BE2C (cell line): Measurements from ENCODE around the gene RAB7B.

Experiments
- DNase-seq: peaks from one replicate; pipeline ENCODE4 v3.0.0-alpha.2; 2020
- H3K27me3 ChIP-seq: fragments of 250-450 bp; sonication (Bioruptor Pico); 2 replicates; pipeline ENCODE4 v1.5.1; 2020; ENCODE audit warnings: mild to moderate bottlenecking
- H3K36me3 ChIP-seq: fragments of 250-450 bp; sonication (Bioruptor Pico); 2 replicates; pipeline ENCODE4 v1.5.1; 2020; ENCODE audit warnings: mild to moderate bottlenecking
- H3K4me1 ChIP-seq: fragments of 250-450 bp; sonication (Bioruptor Pico); 2 replicates; pipeline ENCODE4 v1.5.1; 2020
- H3K4me3 ChIP-seq: 2 replicates; pipeline ENCODE4 v1.5.1; 2011; ENCODE audit warnings: low read depth, low read length
- H3K9me3 ChIP-seq: fragments of 250-450 bp; sonication (Bioruptor Pico); 2 replicates; pipeline ENCODE4 v1.5.1; 2020
- TF ChIP-seq, protein P1 (sequence below): IDR thresholded peaks from 2 replicates; pipeline ENCODE4 v1.5.1; 2012; ENCODE audit warnings: mild to moderate bottlenecking, low read depth, low read length

Gene RAB7B

DNA sequence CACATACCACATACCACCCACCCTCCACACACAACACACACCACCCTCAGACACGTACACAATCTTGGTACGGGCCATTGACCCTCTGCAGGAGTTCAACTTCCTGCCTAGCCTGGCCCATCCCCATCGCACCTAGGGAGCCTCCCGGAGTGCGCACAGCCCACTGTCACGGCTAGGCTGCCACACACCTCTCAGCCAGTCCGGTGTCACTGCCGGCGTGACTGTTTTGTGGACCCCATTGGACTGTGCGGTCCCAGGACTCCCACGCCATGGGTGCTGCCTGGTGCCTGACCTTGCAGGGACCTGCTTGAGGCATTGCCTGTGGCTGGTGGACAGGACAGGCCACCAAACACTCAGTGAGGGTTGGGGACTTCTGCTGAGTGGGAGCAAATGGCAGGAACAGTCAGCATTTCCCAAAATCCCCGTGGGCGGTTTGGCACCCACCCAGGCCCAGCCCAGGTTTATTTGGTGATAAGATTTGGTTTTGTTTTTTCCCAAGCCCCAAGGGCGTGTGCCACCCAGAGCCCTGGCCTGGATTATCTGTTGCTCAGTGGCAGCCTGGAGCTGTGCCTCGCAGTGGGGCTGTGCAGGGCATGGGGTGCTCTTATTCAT is 27.7 kb downstream of the RAB7B start:
- no peak overlapping the region for H3K4me3 ChIP-seq
- H3K27me3 ChIP-seq: no peaks in the 10 kb centered on the region
- no peaks in the 10 kb centered on the region for H3K9me3 ChIP-seq
- no peaks in the 10 kb centered on the region for H3K36me3 ChIP-seq
- TF ChIP-seq, protein P1, sequence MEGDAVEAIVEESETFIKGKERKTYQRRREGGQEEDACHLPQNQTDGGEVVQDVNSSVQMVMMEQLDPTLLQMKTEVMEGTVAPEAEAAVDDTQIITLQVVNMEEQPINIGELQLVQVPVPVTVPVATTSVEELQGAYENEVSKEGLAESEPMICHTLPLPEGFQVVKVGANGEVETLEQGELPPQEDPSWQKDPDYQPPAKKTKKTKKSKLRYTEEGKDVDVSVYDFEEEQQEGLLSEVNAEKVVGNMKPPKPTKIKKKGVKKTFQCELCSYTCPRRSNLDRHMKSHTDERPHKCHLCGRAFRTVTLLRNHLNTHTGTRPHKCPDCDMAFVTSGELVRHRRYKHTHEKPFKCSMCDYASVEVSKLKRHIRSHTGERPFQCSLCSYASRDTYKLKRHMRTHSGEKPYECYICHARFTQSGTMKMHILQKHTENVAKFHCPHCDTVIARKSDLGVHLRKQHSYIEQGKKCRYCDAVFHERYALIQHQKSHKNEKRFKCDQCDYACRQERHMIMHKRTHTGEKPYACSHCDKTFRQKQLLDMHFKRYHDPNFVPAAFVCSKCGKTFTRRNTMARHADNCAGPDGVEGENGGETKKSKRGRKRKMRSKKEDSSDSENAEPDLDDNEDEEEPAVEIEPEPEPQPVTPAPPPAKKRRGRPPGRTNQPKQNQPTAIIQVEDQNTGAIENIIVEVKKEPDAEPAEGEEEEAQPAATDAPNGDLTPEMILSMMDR: no peak
- H3K4me1 ChIP-seq: peaks cover 10% of the 10 kb centered on the region
- DNase-seq: peak; percentile 32

GRCh38 chr1:205974712-205975111 is 28.5 kb downstream of the RAB7B start:
- Histone ChIP-seq H3K9me3 (no peaks in the 10 kb centered on the region), H3K4me1 (peaks cover 7% of the 10 kb centered on the region), H3K36me3 (no peaks in the 10 kb centered on the region), H3K27me3 (no peaks in the 10 kb centered on the region), H3K4me3 (no peak overlapping the region)
- no peak for DNase-seq
- TF ChIP-seq, protein P1: no peak

DNA sequence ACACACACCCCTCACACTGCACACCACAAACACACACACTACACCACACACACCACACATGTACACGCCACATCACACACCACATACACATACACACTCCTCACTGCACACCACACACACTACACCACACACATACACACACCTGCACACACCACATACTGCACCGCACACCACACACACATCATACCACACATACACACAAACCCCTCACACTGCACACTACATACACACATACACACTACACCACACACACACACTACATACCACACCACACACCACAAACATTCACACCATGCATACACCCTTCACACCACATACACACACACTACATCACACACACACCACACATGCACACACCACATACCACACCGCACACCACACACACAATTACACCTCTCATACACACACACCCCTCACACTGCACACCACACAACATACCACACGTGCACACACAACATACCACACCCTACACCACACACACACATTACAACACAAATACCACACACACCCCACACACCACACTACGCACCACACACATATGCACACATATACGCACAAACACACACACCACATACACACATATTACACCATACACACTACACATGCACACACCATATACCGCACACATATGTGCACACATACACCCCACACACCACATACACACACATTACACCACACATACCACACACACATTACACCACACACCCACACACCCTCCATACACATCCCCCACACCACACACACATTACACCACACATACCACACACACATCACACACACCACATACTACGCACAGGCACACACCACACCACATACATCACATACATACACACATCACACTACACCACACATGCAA is 29.6 kb downstream of the RAB7B start:
- H3K36me3 ChIP-seq: no peaks in the 10 kb centered on the region
- TF ChIP-seq, protein P1: no peak

GRCh38 chr1:205972491-205973168 is 30.6 kb downstream of the RAB7B start:
- Histone ChIP-seq H3K27me3 (no peaks in the 10 kb centered on the region), H3K9me3 (no peaks in the 10 kb centered on the region), H3K4me1 (peaks cover 7% of the 10 kb centered on the region), H3K4me3 (no peak overlapping the region), H3K36me3 (no peaks in the 10 kb centered on the region)
- TF ChIP-seq, protein P1: no peak
- peak; percentile 26 for DNase-seq

More for the DNA sequence above, 29.6 kb downstream of the RAB7B start:
- peaks cover 7% of the 10 kb centered on the region for H3K4me1 ChIP-seq
- no peak for DNase-seq
- H3K9me3 ChIP-seq: no peaks in the 10 kb centered on the region
- H3K4me3 ChIP-seq: no peak overlapping the region
- no peaks in the 10 kb centered on the region for H3K27me3 ChIP-seq

DNA sequence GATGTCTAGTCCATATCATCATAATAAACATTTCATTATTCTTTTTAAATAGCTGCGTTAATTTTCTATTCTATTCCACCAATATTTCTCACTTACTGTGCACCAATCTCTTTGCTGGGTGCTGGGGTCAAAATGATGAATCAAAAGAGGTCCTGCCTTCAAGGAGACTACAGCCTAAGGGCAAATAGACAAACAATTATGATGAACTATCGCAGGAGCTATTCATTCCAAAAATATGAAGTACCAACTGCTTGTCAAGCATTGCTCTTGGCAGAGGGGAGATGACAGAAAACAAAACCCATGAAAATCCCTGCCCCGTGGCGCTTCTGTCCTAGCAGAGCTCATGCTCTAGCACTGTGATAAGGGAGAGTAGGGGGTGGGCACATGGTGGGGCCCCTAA is 31.1 kb downstream of the RAB7B start:
- peaks cover 6% of the 10 kb centered on the region for H3K4me1 ChIP-seq
- no peaks in the 10 kb centered on the region for H3K9me3 ChIP-seq
- no peaks in the 10 kb centered on the region for H3K27me3 ChIP-seq
- TF ChIP-seq, protein P1: no peak
- H3K4me3 ChIP-seq: no peak overlapping the region
- DNase-seq: no peak
- no peaks in the 10 kb centered on the region for H3K36me3 ChIP-seq
